Skin epidermis (tissue), 12 donors: ENCODE results near the gene RPS5.

Experiments used
- H3K27ac ChIP-seq, 21 experiments: fragments of 200-600 bp; sonication (generic) in 11 of 21; one replicate each; pipeline ENCODE4 v1.5.0; 2020; ENCODE audit warnings: mild to moderate bottlenecking in 3 of 21, inconsistent platforms in 2 of 21, moderate library complexity in 2 of 21
- H3K4me3 ChIP-seq, 7 experiments: fragments of 200-600 bp; sonication (generic) in 2 of 7; one replicate each; pipeline ENCODE4 v1.5.0; 2020; ENCODE audit warnings: inconsistent platforms in 2 of 7, mild to moderate bottlenecking in 2 of 7, moderate library complexity in 1 of 7

The RPS5 gene

GRCh38 chr19:58381460-58382212 is 5.4 kb upstream of the RPS5 start:
- Histone ChIP-seq H3K4me3 (peak overlapping the region; percentile 49 to 87 (median 71)), H3K27ac (peak overlapping the region in 20 of 21 experiments; percentile 64 to 96 (median 92))

GRCh38 chr19:58382997-58383603 is 4.0 kb upstream of the RPS5 start:
- Histone ChIP-seq H3K27ac (no peak overlapping the region), H3K4me3 (no peak overlapping the region)

GRCh38 chr19:58385313-58385890 is 1.7 kb upstream of the RPS5 start:
- Histone ChIP-seq H3K27ac (peak overlapping the region in 20 of 21 experiments; percentile 86 to 99 (median 96)), H3K4me3 (peak overlapping the region in 2 of 7 experiments; percentile 77 to 87)

- H3K4me3 ChIP-seq: peak overlapping the region; percentile 36 to 87 (median 77)
These were observed 1.0 kb upstream of the RPS5 start for GRCh38 chr19:58385891-58386575.

GRCh38 chr19:58387338-58388174 is 487 bp downstream of the RPS5 start:
- peak overlapping the region; percentile 33 to 99 (median 95) for H3K27ac ChIP-seq
- peak overlapping the region; percentile 36 to 87 (median 77) for H3K4me3 ChIP-seq

More at GRCh38 chr19:58385891-58386575, 1.0 kb upstream of the RPS5 start:
- H3K27ac ChIP-seq: peak overlapping the region; percentile 81 to 99 (median 95)

- peak overlapping the region in 6 of 7 experiments; percentile 36 to 87 (median 76) for H3K4me3 ChIP-seq
- H3K27ac ChIP-seq: peak overlapping the region in 4 of 21 experiments; percentile 85 to 99 (median 93)
These were observed 1.1 kb downstream of the RPS5 start for GRCh38 chr19:58388175-58388526.

- Histone ChIP-seq H3K4me3 (no peak overlapping the region), H3K27ac (no peak overlapping the region)
These were observed 6.1 kb downstream of the RPS5 start for GRCh38 chr19:58392945-58393724.

GRCh38 chr19:58393725-58394033 is 6.6 kb downstream of the RPS5 start:
- Histone ChIP-seq H3K27ac (no peak overlapping the region), H3K4me3 (no peak overlapping the region)

- Histone ChIP-seq H3K27ac (peak overlapping the region in 11 of 21 experiments; percentile 10 to 85 (median 52)), H3K4me3 (no peak overlapping the region)
These were observed 7.8 kb downstream of the RPS5 start for GRCh38 chr19:58394821-58395219.

- Histone ChIP-seq H3K4me3 (peak within 1 kb of the TSS in 5 of 7 experiments; percentile 24 to 40 (median 28)), H3K27ac (peak within 1 kb of the TSS in 18 of 21 experiments; percentile 1 to 85 (median 62))
These were observed 8.3 kb downstream of the RPS5 start, which contains the start of gene RNF225 for GRCh38 chr19:58395220-58395978. Gene RNF225, plus strand, starts transcription at chr19:58395656. Its CDS starts 434 bp downstream, at chr19:58396090.

- H3K4me3 ChIP-seq: peak overlapping the region in 5 of 7 experiments; percentile 24 to 40 (median 28)
- H3K27ac ChIP-seq: peak overlapping the region in 18 of 21 experiments; percentile 1 to 85 (median 62)
These were observed 9.0 kb downstream of the RPS5 start for GRCh38 chr19:58395979-58396627.

GRCh38 chr19:58396691-58397532 is 9.8 kb downstream of the RPS5 start:
- peak overlapping the region in 4 of 7 experiments; percentile 12 to 40 (median 22) for H3K4me3 ChIP-seq

GRCh38 chr19:58397533-58398037 is 10.5 kb downstream of the RPS5 start:
- Histone ChIP-seq H3K27ac (no peak overlapping the region), H3K4me3 (no peak overlapping the region)

More at GRCh38 chr19:58396691-58397532, 9.8 kb downstream of the RPS5 start:
- H3K27ac ChIP-seq: peak overlapping the region in 2 of 21 experiments; percentile 16 to 25

- H3K4me3 ChIP-seq: no peak overlapping the region
- no peak overlapping the region for H3K27ac ChIP-seq
These were observed 11.0 kb downstream of the RPS5 start for GRCh38 chr19:58398087-58398486.

GRCh38 chr19:58398545-58398944 is 11.5 kb downstream of the RPS5 start:
- H3K4me3 ChIP-seq: no peak overlapping the region

GRCh38 chr19:58399903-58400302 is 12.8 kb downstream of the RPS5 start:
- no peak overlapping the region for H3K27ac ChIP-seq
- H3K4me3 ChIP-seq: no peak overlapping the region

More at GRCh38 chr19:58398545-58398944, 11.5 kb downstream of the RPS5 start:
- no peak overlapping the region for H3K27ac ChIP-seq
